ENCODE results near the gene LDB2.

- no peak for TF ChIP-seq POLR2AphosphoS5 (IDR thresholded peaks at IDR 0.05; ENCODE audit: low read depth, low read length)
- no peak for TF ChIP-seq POLR2A (IDR thresholded peaks at IDR 0.05; ENCODE audit: low read depth, low read length)
- TF ChIP-seq TAF1 (IDR thresholded peaks at IDR 0.05; ENCODE audit: borderline replicate concordance, low read depth, low read length): no peak
These were observed 152.6 kb downstream of the LDB2 start for GRCh38 chr4:16745887-16746286.
